Breast epithelium (tissue), 4 donors: Measurements from ENCODE around the gene TCERG1L. TPM values are rescaled to one million over a fixed set of nuclear protein-coding genes. Genes with fewer than 3 reads are reported as not detected.

Source experiments
- DNase-seq, 2 donors: peaks; one replicate each; pipeline ENCODE4 v3.0.0-alpha.2; 2019; ENCODE audit warnings: low spot score in 2 of 2
- H3K27ac ChIP-seq, 2 donors: fragments of 200-600 bp; sonication (generic) in 1 of 2; one replicate each; pipeline ENCODE4 v1.5.1; 2016 to 2019; ENCODE audit warnings: mild to moderate bottlenecking in 1 of 2
- H3K27me3 ChIP-seq, 2 donors: fragments of 200-600 bp; sonication (generic) in 1 of 2; one replicate each; pipeline versions ENCODE4 v1.5.1 to v1.6.0; 2017 to 2019; ENCODE audit warnings: control low read depth in 1 of 2, mild to moderate bottlenecking in 1 of 2
- H3K36me3 ChIP-seq: fragments of 200-600 bp; one replicate; pipeline ENCODE4 v1.5.1; 2019
- H3K4me1 ChIP-seq, 2 donors: fragments of 200-600 bp; sonication (generic); one replicate each; pipeline ENCODE4 v1.5.1; 2016 to 2019; ENCODE audit warnings: control low read depth in 1 of 2
- H3K4me3 ChIP-seq, 3 donors: fragments of 200-600 bp; sonication (generic); 1 replicate in 2 of 3; 2 replicates in 1 of 3; pipeline ENCODE4 v1.5.1; 2016 to 2019; ENCODE audit warnings: mild to moderate bottlenecking in 3 of 3, moderate library complexity in 2 of 3
- H3K9me3 ChIP-seq, 2 donors: fragments of 200-600 bp; sonication (generic) in 1 of 2; one replicate each; pipeline ENCODE4 v1.5.1; 2016 to 2019; ENCODE audit warnings: control low read depth in 1 of 2
- CTCF ChIP-seq, 3 donors: fragments of 450-650 bp; IDR thresholded peaks; one replicate each; pipeline ENCODE4 v1.5.1; 2016 to 2017; ENCODE audit warnings: antibody characterized with exemption in 3 of 3, mild to moderate bottlenecking in 3 of 3, moderate library complexity in 3 of 3
- POLR2A ChIP-seq: fragments of 450-650 bp; IDR thresholded peaks from one replicate; pipeline ENCODE4 v1.6.1; 2016; ENCODE audit warnings: antibody characterized with exemption, mild to moderate bottlenecking, moderate library complexity
- POLR2AphosphoS5 ChIP-seq, 3 donors: sonication (generic); formaldehyde crosslinking; IDR thresholded peaks; one replicate each; pipeline ENCODE4 v1.6.1; 2017; ENCODE audit warnings: antibody characterized with exemption in 3 of 3
- intact Hi-C: fragments of 100-400 bp; cut with DNase I; formaldehyde crosslinking; loops from one replicate; pipeline ENCODE4 v1.15.1; 2023; ENCODE audit warnings: low total_unique reads
- total RNA-seq, 3 donors: library from RNA; depleted of rRNA; stranded (reverse); fragments of >200 nt; gene quantifications; one replicate each; pipeline ENCODE4 v1.1.0, GENCODE V29; 2016

TCERG1L gene
- total RNA-seq, 3 donors from 2014 or later, result under 0.01 to 0.88 TPM; not detected in 1

GRCh38 chr10:131082991-131083481 lies 228.5 kb downstream of the TCERG1L start:
- H3K36me3 ChIP-seq, result no peaks in the 10 kb centered on the region
- no peak for DNase-seq

GRCh38 chr10:131082201-131082850 lies 229.2 kb downstream of the TCERG1L start:
- Histone ChIP-seq H3K27ac (no peak overlapping the region), H3K4me3 (no peak overlapping the region), H3K9me3 (no peaks in the 10 kb centered on the region), H3K36me3 (no peaks in the 10 kb centered on the region), H3K27me3 (peaks cover 0 to 4% of the 10 kb centered on the region in 2 donors), H3K4me1 (peaks cover 0 to 12% of the 10 kb centered on the region in 2 donors)
- intact Hi-C loops, result no loop called here
- DNase-seq, result no peak
- TF ChIP-seq CTCF (IDR thresholded peaks at IDR 0.05) (no peak), POLR2AphosphoS5 (IDR thresholded peaks at IDR 0.05) (no peak), POLR2A (no peak)

More at GRCh38 chr10:131082991-131083481, 228.5 kb downstream of the TCERG1L start:
- intact Hi-C loops, result no loop called here
- Histone ChIP-seq H3K4me1 (peaks cover 0 to 12% of the 10 kb centered on the region in 2 donors), H3K9me3 (no peaks in the 10 kb centered on the region), H3K4me3 (no peak overlapping the region), H3K27me3 (peaks cover 0 to 4% of the 10 kb centered on the region in 2 donors), H3K27ac (no peak overlapping the region)
- TF ChIP-seq CTCF (IDR thresholded peaks at IDR 0.05) (no peak), POLR2A (no peak), POLR2AphosphoS5 (IDR thresholded peaks at IDR 0.05) (no peak)

GRCh38 chr10:131081786-131082185 lies 229.7 kb downstream of the TCERG1L start:
- intact Hi-C loops, result no loop called here
- DNase-seq, result no peak
- TF ChIP-seq POLR2AphosphoS5 (IDR thresholded peaks at IDR 0.05) (no peak), CTCF (IDR thresholded peaks at IDR 0.05) (no peak), POLR2A (no peak)

GRCh38 chr10:131081376-131081775 lies 230.1 kb downstream of the TCERG1L start:
- H3K9me3 ChIP-seq, result no peaks in the 10 kb centered on the region
- intact Hi-C loops, result no loop called here
- H3K36me3 ChIP-seq, result no peaks in the 10 kb centered on the region
- DNase-seq, result no peak
- H3K27me3 ChIP-seq, result no peaks in the 10 kb centered on the region
- no peak overlapping the region for H3K27ac ChIP-seq
- H3K4me1 ChIP-seq, result peaks cover 0 to 12% of the 10 kb centered on the region in 2 donors
- H3K4me3 ChIP-seq, result no peak overlapping the region
- no peak for TF ChIP-seq POLR2AphosphoS5 (IDR thresholded peaks at IDR 0.05)
- TF ChIP-seq POLR2A, result no peak
- no peak for TF ChIP-seq CTCF (IDR thresholded peaks at IDR 0.05)

More at GRCh38 chr10:131081786-131082185, 229.7 kb downstream of the TCERG1L start:
- Histone ChIP-seq H3K27me3 (peaks cover 0 to 3% of the 10 kb centered on the region in 2 donors), H3K36me3 (no peaks in the 10 kb centered on the region), H3K4me1 (peaks cover 0 to 12% of the 10 kb centered on the region in 2 donors), H3K4me3 (no peak overlapping the region), H3K27ac (no peak overlapping the region), H3K9me3 (no peaks in the 10 kb centered on the region)

GRCh38 chr10:131080571-131080970 lies 230.9 kb downstream of the TCERG1L start:
- H3K9me3 ChIP-seq, result no peaks in the 10 kb centered on the region
- no peak overlapping the region for H3K27ac ChIP-seq
- H3K27me3 ChIP-seq, result no peaks in the 10 kb centered on the region
- H3K4me3 ChIP-seq, result no peak overlapping the region
- DNase-seq, result no peak
- TF ChIP-seq CTCF (IDR thresholded peaks at IDR 0.05) (no peak), POLR2AphosphoS5 (IDR thresholded peaks at IDR 0.05) (no peak), POLR2A (no peak)
- peaks cover 0 to 12% of the 10 kb centered on the region in 2 donors for H3K4me1 ChIP-seq
- intact Hi-C loops, result no loop called here
- H3K36me3 ChIP-seq, result no peaks in the 10 kb centered on the region
